Placental epithelial cell (primary cell): ENCODE data around the gene AQP2. TPM values are rescaled to one million over a fixed set of nuclear protein-coding genes. Genes with fewer than 3 reads are reported as not detected.

Experiments used
- total RNA-seq: library from RNA; depleted of rRNA; stranded (reverse); fragments of >200 nt; gene quantifications from 2 replicates; pipeline ENCODE4 v1.2.3, GENCODE V29; 2012

Gene AQP2
- not detected in 2 replicates for total RNA-seq

GRCh38 chr12:49950273-49951251 is at the start of gene AQP2:
Gene AQP2 (plus strand): TSS chr12:49950737. CDS start chr12:49950831, 94 bp downstream.

GRCh38 chr12:49903700-49904423 is 46.7 kb upstream of the AQP2 start, which contains the start of gene FAIM2:
Gene FAIM2 (minus strand): TSS chr12:49903900. CDS start chr12:49903792, 108 bp downstream.

GRCh38 chr12:49961111-49961922 is 10.8 kb downstream of the AQP2 start, which contains the start of gene AQP5:
Gene AQP5 (plus strand): TSS chr12:49961872. CDS start chr12:49962018, 146 bp downstream.

DNA sequence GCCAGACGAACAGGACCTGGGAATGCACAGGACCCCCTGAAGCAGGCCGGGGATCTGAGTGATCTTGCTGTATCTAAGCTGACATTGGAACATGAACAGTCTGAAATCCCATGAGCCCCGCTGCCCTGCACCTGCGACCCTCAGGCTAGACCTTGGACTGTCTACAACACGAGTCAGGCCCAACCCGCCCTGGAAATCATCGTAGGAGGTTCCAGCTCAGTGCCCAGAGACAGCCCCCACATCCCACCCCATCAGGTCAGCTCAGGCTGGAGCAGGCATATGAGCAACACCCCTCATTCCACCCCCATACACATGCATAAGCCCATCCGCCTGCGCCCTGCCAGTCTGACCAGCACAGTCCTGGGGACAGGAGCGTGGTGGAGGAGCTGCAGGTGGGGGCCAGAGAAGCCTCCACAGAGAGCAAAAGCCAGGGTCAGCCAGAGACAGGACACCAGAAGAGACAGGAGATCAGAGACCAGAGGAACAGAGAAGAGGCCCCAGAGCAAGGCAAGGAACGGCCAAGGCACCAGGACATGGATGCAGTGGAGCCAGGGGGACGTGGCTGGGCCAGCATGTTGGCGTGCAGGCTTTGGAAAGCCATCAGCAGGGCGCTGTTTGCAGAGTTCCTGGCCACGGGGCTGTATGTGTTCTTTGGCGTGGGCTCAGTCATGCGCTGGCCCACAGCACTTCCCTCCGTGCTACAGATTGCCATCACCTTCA is 22.3 kb downstream of the AQP2 start, which contains the start of gene AQP6:
Gene AQP6 (plus strand): TSS at position 307 of the 720 bp plus-strand sequence. CDS start 227 bp downstream, at position 534.

Other genes starting within 250 kb of the AQP2 start
- 2.4 and 2.6 TPM in 2 replicates for gene FMNL3, start 243.3 kb upstream of the AQP2 start, total RNA-seq
- gene TMBIM6, start 209.2 kb upstream of the AQP2 start, total RNA-seq = 270 and 482 TPM in 2 replicates
- 24.7 and 41.1 TPM in 2 replicates for gene NCKAP5L, start 122.3 kb upstream of the AQP2 start, total RNA-seq
- 4.3 and 4.7 TPM in 2 replicates for gene BCDIN3D, start 107.6 kb upstream of the AQP2 start, total RNA-seq
- gene FAIM2, start 46.8 kb upstream of the AQP2 start, total RNA-seq = under 0.01 TPM in 2 replicates
- not detected in 2 replicates for gene AQP5, start 11.1 kb downstream of the AQP2 start, total RNA-seq
- not detected in 2 replicates for gene AQP6, start 22.2 kb downstream of the AQP2 start, total RNA-seq
- 27.9 and 39.0 TPM in 2 replicates for gene RACGAP1, start 74.8 kb downstream of the AQP2 start, total RNA-seq
- gene ASIC1, start 106.9 kb downstream of the AQP2 start, total RNA-seq = 0.65 and 1.2 TPM in 2 replicates
- 55.7 and 95.2 TPM in 2 replicates for gene SMARCD1, start 134.6 kb downstream of the AQP2 start, total RNA-seq
- 1.2 TPM in 1 of 2 replicates, not detected in the other for gene GPD1, start 153.3 kb downstream of the AQP2 start, total RNA-seq
- gene COX14, start 161.5 kb downstream of the AQP2 start, total RNA-seq = 25.9 and 28.0 TPM in 2 replicates
- 28.3 and 35.1 TPM in 2 replicates for gene CERS5, start 216.6 kb downstream of the AQP2 start, total RNA-seq